ENCODE data around the gene DCLK1.

DNA sequence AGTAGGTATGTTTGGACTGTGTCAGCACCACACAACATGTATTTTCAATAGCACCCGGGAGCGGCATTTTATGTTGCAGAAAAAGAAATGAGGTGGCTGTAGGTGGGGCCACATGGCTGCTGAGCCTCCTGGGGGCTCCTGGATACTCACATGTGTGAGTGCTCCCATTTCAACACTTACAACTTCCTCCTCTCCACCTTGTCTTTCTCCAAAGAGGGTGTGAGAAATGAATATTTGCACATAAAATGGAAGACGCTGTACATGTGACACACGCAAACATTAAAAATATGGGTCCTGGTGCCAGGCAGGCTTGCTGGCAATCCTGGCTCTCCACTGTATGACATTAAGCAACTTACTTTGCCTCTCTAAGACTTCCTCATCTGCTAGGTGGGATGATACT lies 222.1 kb downstream of the DCLK1 start:
- TF ChIP-seq, protein P1, sequence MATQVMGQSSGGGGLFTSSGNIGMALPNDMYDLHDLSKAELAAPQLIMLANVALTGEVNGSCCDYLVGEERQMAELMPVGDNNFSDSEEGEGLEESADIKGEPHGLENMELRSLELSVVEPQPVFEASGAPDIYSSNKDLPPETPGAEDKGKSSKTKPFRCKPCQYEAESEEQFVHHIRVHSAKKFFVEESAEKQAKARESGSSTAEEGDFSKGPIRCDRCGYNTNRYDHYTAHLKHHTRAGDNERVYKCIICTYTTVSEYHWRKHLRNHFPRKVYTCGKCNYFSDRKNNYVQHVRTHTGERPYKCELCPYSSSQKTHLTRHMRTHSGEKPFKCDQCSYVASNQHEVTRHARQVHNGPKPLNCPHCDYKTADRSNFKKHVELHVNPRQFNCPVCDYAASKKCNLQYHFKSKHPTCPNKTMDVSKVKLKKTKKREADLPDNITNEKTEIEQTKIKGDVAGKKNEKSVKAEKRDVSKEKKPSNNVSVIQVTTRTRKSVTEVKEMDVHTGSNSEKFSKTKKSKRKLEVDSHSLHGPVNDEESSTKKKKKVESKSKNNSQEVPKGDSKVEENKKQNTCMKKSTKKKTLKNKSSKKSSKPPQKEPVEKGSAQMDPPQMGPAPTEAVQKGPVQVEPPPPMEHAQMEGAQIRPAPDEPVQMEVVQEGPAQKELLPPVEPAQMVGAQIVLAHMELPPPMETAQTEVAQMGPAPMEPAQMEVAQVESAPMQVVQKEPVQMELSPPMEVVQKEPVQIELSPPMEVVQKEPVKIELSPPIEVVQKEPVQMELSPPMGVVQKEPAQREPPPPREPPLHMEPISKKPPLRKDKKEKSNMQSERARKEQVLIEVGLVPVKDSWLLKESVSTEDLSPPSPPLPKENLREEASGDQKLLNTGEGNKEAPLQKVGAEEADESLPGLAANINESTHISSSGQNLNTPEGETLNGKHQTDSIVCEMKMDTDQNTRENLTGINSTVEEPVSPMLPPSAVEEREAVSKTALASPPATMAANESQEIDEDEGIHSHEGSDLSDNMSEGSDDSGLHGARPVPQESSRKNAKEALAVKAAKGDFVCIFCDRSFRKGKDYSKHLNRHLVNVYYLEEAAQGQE (IDR thresholded peaks at IDR 0.05; ENCODE audit: insufficient replicate concordance, low read depth) = no peak
- TF ChIP-seq, protein P2, sequence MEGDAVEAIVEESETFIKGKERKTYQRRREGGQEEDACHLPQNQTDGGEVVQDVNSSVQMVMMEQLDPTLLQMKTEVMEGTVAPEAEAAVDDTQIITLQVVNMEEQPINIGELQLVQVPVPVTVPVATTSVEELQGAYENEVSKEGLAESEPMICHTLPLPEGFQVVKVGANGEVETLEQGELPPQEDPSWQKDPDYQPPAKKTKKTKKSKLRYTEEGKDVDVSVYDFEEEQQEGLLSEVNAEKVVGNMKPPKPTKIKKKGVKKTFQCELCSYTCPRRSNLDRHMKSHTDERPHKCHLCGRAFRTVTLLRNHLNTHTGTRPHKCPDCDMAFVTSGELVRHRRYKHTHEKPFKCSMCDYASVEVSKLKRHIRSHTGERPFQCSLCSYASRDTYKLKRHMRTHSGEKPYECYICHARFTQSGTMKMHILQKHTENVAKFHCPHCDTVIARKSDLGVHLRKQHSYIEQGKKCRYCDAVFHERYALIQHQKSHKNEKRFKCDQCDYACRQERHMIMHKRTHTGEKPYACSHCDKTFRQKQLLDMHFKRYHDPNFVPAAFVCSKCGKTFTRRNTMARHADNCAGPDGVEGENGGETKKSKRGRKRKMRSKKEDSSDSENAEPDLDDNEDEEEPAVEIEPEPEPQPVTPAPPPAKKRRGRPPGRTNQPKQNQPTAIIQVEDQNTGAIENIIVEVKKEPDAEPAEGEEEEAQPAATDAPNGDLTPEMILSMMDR (IDR thresholded peaks at IDR 0.05; ENCODE audit: insufficient read depth, low read length) = no peak
